ENCODE measurements around the gene SLC6A3.

Gene SLC6A3

DNA sequence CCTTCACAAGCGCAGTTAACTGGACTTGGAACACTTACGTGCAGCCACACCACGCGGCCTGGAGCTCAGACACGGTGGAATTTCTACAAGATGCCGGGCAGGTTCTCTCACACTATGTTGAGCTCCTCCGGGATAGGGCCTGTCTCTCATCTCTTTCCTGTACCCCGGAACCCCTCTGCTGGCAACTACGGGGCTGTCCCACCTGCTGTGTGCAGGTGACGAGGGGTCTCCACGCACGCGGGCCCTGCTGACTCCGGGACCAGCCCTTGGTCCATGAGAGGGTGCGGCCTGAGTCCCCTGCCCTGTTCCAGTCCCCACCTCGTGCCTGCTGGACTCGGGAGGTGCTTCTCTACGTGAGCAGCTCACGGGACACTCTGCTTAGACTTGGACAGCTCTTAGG, 40.1 kb downstream of the SLC6A3 start:
- no peak for DNase-seq

DNA sequence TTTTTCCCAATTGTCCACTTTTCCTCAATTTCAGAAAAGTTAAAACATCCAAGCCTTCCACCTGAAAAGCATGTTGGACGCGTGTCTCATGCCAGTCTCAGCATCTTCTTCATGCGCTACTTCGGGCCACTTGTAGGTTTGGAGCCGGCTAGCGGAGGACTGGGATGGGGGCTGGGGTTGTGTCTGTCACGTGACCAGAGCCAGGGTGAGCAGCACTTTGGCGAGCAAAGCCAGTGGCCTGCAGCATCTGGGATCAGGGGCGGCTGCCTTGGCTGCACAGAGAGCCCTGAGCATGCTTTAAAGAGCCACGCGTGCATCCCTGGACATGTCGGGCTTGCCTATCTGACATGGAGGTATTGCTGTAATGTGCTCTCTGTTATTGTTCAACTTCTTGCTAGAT, 41.2 kb downstream of the SLC6A3 start:
- no peak for DNase-seq

GRCh38 chr5:1402611-1403255, 42.5 kb downstream of the SLC6A3 start:
- DNase-seq, result no peak

GRCh38 chr5:1401536-1402138, 43.6 kb downstream of the SLC6A3 start:
- DNase-seq, result no peak

- DNase-seq, result no peak
Observed at GRCh38 chr5:1400936-1401335, 44.3 kb downstream of the SLC6A3 start.

DNA sequence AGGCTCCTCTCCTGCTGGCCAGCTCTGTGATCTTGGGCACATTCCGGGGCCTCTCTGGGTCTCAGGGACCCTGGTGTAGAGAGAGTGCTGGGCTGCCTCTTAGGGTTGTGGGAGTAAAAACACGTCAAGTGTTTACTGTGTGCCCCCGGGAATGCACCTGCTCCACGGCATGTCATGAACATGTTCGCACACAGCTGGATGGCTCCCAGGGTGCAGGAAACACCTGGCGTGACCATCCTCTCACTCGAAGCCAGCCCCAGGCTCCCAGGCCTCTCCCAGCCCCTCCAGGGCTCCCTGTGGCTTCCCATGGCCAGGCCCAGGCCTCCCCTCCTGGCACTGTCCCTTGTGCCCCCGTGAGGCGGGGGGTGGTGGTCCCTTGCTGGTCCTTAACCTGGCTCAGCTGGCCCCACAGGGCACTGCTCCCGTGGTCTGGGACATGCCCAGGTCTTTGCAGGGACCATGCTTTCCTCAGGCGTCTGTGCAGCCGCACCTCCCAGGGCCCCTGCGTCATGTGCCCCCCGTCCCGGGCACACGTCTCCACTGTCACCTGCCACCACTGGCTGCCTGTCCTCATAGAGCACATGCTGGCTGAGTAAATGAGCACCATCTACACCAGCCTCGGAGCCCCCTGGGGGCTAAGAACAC, 44.9 kb downstream of the SLC6A3 start:
- no peak for DNase-seq

DNA sequence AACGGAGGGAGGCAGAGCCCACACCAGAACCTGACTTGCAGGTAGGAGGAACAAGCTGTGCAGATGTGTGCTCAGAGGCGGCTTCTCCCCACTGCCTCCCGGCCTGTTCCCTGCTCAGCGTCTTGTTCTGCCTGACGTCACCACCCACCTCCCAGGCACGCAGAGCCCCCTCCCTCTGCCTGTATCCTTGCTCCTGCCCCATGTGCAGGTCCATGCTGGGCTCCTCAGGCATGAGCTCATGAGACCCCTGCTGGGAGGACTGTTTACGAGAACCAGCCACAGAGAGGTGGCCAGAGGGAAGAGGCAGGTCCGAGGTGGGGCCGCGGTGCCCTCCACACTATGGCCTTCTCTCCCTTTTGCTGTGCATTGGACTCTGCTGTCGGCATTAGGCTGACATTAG, 45.5 kb downstream of the SLC6A3 start:
- no peak for DNase-seq

GRCh38 chr5:1396293-1396816, 48.9 kb downstream of the SLC6A3 start:
- DNase-seq, result no peak

- DNase-seq, result no peak
Observed at GRCh38 chr5:1394881-1395860, 50.1 kb downstream of the SLC6A3 start.

DNA sequence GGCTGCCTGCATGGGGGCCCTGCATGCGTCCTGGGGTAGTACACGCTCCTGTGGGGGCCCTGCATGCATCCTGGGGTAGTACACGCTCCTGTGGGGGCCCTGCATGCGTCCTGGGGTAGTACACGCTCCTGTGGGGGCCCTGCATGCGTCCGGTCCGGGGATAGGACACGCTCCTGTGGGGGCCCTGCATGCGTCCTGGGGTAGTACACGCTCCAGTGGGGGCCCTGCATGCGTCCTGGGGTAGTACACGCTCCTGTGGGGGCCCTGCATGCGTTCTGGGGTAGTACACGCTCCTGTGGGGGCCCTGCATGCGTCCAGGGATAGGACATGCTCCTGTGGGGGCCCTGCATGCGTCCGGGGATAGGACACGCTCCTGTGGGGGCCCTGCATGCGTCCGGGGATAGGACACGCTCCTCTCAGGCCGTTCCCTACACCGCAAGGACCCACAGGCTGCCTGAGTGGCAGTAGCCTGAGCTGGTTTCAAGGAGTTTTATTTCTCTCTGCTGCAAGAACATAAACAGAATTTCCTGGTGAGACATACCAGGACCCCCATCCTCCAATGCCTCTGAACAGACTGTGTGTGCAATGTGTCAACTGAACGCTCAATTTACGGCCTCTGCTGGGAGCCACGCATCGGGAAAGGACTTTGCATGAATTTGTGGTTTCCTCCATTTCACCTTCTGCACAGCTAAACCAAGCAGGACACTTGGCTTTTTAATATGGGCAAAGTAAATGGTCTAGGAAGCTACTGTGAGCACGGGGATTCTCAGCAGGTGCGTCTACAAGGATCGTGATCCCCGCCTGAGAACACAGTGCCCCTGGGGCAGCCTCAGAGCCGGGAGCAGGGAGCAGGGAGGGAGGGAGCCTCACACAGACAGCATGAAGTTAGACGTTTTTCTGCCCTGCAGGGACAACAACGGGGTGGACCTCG, 51.4 kb downstream of the SLC6A3 start:
- DNase-seq, result no peak

- DNase-seq, result peak; percentile 42 to 65
Observed at GRCh38 chr5:1392801-1393565, 52.3 kb downstream of the SLC6A3 start.

DNA sequence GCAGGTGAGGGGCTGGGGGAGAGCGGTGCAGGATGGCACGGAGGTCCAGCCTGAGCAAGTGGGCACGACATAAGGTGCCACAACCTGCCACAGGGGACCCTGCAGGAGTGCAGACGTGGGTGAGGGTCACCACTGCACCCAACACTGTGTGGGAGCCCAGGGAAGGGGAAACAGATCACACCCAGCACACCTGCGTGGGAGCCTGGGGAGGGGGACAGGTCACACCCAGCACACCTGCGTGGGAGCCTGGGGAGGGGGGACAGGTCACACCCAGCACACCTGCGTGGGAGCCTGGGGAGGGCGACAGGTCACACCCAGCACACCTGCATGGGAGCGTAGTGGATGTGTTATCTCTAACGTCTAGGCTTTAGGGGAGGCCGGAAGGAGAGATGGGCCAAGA, 53.0 kb downstream of the SLC6A3 start:
- no peak for DNase-seq

GRCh38 chr5:1391691-1392090, 53.5 kb downstream of the SLC6A3 start:
- DNase-seq, result no peak

GRCh38 chr5:1390861-1391600, 54.2 kb downstream of the SLC6A3 start:
- DNase-seq, result no peak

GRCh38 chr5:1390333-1390732, 54.9 kb downstream of the SLC6A3 start:
- DNase-seq, result no peak

GRCh38 chr5:1388383-1388967, 56.8 kb downstream of the SLC6A3 start:
- DNase-seq, result no peak

- no peak for DNase-seq
Observed at GRCh38 chr5:1387876-1388275, 57.4 kb downstream of the SLC6A3 start.

DNA sequence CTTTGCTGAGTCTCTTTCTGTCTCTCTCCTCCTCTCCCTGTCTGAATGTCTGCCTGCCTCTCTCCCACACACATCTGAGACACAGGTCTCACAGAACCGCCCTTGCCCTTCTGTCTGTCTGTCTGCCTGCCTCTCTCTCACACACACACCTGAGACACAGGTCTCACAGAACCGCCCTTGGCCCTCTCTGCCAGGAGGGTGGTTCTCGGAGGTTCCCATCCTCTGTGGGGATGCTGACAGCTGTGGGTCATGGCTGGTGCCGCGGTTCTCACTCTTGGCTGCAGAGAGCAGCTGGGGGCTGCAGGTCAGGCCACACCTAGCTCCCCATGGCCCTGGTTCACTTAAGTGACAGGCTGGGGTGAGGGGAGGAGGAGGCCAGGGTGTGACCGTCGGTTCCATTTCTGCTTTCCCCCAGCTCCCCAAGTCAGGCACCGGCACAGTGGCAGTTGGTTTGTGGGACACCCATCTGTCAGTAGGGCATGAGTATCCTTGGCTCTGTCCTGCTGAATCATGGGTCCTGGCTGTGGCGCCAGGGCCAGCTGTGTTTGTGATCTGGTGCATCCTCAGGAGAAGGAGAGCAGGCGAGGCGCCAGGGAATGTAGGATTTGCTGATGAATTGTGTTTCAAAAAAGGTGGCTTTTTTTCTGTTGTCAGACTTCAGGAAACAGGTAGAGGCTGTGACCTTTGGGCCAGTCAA, 58.0 kb downstream of the SLC6A3 start:
- DNase-seq, result no peak

DNA sequence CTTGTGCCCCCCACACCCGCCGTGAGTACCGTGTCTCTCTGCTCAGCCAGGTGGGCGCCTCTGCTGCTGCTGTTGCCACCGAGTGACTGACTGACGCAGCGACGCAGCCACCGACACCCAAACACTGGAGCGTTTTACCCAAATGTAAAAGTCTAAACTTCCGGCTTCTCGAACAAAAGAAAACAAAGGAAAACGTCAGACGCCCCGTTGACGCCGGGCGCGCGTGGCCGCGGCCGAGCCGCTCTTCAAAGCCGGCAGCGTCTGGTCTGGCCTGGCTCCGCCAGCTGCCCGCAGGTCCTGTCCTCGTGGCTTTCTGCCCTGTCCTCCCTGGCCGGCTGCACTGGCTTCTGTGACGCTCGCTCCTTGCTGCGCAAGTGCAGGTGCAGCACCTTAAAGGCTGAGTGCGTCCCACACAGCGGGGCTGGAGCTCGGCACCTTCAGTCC, 58.9 kb downstream of the SLC6A3 start:
- peak; percentile 66 to 67 for DNase-seq
